GM19438 (cell line): Measurements from ENCODE around the gene SYK.
A peak's percentile ranks its signal among the peaks of the same experiment; 100 is the strongest.

ENCODE experiments used
- ATAC-seq: cut with Tn5 transposase; IDR thresholded peaks from one replicate; pipeline ENCODE4 v1.9.1; 2021; ENCODE audit warnings: low read depth; ENCODE audit not compliant: unreplicated experiment

SYK gene

DNA sequence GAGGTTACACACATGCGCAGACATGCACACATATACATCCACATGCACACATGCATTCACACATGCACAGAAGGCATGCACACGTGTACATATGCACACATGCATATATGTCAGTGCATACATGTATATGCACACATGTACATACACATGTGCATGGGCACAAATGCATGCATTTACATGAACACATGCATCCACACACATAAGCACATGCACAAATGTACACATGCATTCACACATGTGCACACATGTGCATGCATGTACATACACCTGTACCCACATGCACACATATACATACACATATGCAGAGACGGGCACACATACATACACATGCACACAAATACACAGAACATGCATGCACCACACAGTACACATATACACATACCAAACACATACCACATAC is 97.7 kb downstream of the SYK start:
- ATAC-seq = no peak

DNA sequence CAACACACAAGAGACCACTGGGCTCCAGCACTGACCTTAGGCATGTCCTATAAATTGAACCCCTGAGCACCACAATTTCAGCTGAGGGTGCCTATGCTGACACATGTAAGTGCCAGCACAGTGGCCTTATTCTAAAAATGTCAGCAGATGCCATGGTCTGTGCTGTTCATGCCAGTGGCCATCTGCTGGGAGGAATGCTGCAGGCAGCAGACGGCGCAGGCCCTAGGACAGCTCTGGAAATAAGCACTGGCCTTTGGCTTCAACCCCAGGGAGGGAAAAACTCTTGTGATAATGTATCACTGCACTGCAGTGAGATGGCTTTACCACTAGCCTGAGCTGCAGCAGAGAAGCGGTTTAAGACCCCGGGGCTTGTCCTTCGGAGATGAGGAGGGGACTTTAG is 98.5 kb downstream of the SYK start:
- no peak for ATAC-seq

DNA sequence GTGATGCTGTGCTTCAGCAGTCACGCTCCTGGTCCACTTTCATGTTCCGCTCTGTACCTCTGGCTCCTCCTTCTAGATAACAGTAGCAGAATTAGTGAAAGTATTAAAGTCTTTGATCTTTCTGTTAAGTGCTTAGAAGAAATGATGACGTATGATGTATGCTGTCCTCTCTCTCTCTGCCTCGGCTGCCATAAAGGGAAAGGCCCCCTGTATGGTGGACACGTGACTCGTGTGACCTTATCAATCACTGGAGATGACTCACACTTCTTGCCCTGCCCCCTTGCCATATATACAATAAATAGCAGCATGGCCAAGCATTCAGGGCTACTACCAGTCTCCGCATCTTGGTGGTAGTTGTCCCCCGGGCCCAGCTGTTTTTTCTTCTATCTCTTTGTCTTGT is 100.3 kb downstream of the SYK start:
- ATAC-seq = no peak

- ATAC-seq = no peak
These were observed 102.3 kb downstream of the SYK start for GRCh38 chr9:90903766-90904424.

DNA sequence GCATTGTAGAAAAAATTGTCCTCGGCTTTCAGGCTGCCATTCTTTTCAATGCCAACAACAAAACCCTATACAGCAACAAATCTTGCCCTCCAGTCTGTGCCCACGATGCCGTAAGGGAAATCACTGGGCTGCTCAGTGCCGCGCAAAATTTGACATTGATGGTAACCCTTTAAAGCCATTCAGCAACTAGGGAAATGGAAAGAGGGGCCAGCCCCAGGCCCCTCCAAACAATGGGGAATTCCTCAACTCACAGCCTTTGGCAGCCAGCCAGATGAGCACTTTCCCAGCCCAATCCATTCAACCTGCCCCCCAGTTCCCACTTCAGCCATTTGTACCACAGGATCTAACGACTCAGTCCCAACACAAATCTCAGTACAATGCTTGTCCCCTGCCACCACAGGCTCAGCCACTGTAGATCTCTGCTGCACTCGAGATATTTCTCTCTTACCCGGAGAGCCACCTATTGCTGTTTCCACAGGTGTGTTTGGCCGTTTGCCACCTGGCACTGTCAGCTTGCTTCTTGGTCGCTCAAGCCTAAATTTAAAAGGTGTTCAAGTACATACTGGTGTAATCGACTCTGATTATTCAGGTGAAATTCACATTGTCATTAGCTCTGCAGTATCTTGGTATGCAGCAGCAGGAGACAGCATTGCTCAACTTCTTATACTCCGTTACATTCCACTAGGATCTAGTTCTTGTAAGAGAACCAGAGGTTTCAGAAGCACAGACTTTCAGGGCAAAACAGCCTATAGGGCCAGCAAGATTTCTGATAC is 103.3 kb downstream of the SYK start:
- no peak for ATAC-seq

DNA sequence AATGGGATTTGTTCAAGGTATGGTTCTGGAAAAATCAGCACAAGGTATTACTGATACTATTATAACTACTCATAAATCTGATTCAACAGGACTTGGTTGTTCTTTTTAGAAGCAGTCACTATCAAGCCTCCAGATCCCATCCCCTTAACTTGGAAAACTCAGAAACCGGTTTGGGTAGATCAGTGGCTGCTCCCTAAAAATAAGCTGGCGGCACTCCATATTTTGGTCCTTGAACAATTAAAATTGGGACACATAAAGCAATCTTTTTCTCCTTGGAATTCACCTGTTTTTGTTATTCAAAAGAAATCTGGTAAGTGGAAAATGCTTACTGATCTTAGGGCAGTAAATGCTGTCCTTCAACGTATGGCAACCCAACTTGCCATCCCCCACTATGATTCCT is 104.2 kb downstream of the SYK start:
- ATAC-seq = no peak

GRCh38 chr9:90906316-90907055 is 104.9 kb downstream of the SYK start:
- ATAC-seq = no peak

DNA sequence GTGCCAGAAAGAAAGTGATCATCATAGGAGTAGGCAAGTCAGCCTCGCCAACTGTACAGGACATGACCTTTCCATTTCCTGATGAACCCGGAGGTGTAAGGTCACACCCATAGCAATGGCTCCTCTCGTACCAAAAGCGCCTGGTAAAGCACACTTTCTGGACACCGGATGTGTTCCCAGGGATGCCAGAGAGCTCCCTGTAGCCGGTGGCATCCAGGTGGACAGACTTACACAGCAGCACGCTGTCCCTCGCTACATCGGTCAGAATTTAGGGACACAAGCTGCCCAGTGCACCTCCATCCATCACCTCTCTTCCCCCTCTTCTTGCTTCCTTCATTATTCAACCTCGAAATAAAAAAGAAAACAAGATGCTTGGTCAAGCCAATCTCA is 105.4 kb downstream of the SYK start:
- no peak for ATAC-seq

- no peak for ATAC-seq
These were observed 106.2 kb downstream of the SYK start for GRCh38 chr9:90907790-90908189.

DNA sequence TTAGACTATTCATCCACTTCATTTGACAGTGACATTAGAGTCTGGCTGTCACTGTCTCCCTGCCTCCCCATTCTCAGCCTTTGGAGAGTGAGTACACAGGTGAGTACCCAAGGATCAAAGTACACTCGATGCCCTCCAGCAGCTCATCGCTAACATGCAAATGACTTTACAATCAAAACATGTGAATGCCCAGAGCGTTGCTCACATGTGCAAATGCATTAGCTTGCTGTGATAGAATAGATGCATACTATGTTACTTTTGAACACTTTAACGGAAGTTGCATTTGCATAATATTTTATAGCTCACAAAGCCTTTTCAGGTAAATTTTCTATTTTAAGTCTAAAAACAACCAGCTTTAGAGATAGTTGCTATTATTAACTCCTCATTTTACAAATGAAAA is 107.6 kb downstream of the SYK start:
- ATAC-seq = no peak

DNA sequence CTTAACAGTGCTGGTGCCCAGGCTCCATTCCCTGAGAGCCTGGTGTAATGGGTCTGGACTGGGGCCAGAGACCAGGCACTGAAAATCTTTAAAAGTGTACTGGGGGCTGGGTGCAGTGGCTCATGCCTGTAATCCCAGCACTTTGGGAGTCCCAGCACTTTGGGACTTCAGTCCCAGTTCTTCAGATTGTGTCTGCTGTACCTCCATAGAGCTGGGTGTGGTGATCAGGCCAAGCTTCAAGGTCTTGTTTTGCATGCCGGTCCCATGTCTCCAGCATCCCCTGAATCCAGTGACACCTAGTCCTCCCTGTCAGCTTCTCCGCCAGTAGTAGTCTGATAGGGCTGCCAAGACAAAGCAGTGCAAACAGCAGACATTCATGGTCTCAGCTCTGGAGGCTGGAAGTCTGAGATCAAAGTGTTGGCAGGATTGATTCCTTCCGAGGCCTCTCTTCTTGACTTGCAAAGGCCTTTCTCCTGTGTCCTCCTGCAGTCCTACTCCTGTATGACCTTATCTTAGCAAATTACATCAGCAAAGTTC is 108.2 kb downstream of the SYK start:
- no peak for ATAC-seq

- ATAC-seq = no peak
These were observed 112.6 kb downstream of the SYK start for GRCh38 chr9:90914196-90914595.

- peak; percentile 92 for ATAC-seq
These were observed 113.4 kb downstream of the SYK start for GRCh38 chr9:90914868-90915483.

GRCh38 chr9:90915693-90916092 is 114.1 kb downstream of the SYK start:
- no peak for ATAC-seq

GRCh38 chr9:90916147-90916734 is 114.6 kb downstream of the SYK start:
- no peak for ATAC-seq

- no peak for ATAC-seq
These were observed 118.3 kb downstream of the SYK start for GRCh38 chr9:90919883-90920282.

DNA sequence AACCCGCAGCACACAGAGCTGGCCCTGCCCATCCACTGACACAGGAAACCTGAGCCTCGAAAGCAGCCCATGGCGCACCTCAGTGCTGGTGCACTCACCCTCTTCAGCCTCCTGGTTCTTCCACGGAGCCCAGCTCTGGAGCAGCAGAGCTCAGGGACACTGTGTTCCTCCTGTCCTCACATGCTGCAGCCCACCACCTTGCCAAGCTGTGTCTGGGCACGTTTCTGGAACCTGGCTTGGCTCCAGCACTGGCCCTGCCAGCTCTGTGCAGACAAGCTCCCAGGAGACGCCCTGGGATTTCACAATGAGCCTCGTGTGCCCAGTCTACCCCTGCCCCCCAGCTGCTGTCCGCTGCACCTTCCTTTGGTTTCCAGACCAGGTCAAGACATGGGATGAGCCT is 119.5 kb downstream of the SYK start:
- no peak for ATAC-seq

DNA sequence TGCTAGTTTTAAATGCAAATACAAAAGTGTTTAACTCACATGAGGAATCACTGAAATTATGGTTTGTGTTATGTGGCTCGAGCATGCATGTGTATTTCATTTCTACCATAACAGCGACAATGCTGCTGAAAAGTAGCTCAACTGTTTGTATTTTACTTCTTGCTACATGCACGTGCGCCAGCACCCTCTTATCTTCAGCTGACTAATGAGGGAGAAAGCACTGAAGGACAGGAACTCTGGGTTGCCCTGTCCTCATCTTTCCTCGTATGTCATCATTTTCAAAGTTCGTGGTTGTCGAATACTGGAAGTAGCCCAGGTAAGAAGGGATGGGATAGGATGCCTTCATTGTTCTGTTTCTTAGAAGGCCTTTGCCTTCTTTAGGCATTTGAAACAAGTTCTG is 120.3 kb downstream of the SYK start:
- ATAC-seq = no peak

DNA sequence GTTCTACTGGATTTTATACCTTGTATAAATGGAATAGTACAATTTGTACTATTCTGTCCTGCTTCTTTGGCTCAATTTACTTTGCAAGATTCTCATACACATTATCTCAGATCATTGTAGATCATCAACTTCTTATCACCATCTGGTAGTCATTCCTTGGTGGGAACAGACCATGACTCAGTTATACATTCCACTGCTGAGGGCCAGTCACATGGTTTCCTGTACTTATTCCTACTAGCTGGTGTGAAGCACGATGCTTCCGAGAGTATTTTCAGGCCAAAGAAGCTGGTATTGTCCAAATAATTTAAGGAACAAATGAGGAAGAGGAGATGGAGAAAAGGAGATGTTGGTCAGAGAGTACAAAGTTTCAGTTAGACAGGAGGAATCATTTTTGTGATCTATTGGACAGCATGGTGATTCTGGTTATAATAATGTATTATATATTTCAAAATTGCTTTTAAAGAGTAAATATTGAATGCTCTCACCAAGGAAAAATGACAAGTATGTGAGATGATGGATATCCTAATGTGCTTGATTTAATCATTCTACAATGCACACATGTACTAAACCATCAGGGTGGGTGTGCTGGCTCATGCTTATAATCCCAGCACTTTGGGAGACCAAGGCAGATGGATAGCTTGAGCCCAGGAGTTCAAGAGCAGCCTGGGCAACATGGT is 124.1 kb downstream of the SYK start:
- ATAC-seq = no peak

DNA sequence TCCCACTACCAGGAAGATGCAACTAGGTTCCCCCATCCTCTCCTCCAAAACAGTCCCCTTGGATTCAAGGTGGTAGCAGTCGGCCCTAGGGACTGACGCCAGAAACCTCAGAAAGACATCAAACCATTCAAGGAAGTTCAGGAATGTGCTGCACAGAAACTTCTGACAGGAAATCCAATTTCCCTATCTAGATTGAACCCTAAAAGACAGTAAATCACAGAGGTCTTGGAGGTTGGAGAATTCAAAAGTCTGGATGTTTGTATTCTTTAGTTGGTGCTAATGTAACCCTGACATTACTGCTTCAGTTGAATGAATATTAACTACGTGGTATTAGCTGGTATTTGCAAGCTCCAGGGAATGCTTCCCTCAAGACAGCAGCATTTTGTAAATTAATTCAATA is 125.3 kb downstream of the SYK start:
- no peak for ATAC-seq
